Left lobe of liver (tissue), 2 donors: Measurements from ENCODE around the gene FFAR1. TPM values are rescaled to one million over a fixed set of nuclear protein-coding genes. Genes with fewer than 3 reads are reported as not detected.

ENCODE experiments used
- ATAC-seq: fragments of 200-7000 bp; cut with Tn5 transposase; one replicate; pipeline ENCODE4 v1.9.1; 2020; ENCODE audit warnings: mild to moderate bottlenecking, moderate library complexity
- DNase-seq: peaks from one replicate; pipeline ENCODE4 v3.0.0-alpha.2; 2020; ENCODE audit warnings: low spot score
- total RNA-seq: library from RNA; stranded (reverse); gene quantifications from one replicate; pipeline ENCODE4 v1.2.1, GENCODE V29; 2021
- donor health status: DM: no; HTN: no; CAD: no; lungs with moderate emphysema.
- donor health status: DM: no; HTN: yes; CAD: no.

Gene FFAR1
- total RNA-seq, 1 donor from 2014 or later, result not detected

- DNase-seq (no peak), ATAC-seq (no peak)
These were observed 32.7 kb upstream of the FFAR1 start for GRCh38 chr19:35314858-35315470.

GRCh38 chr19:35315883-35316282 is 31.8 kb upstream of the FFAR1 start:
- ATAC-seq (no peak), DNase-seq (no peak)

- ATAC-seq (peak; percentile 62), DNase-seq (no peak)
These were observed 31.1 kb upstream of the FFAR1 start for GRCh38 chr19:35316560-35316959.

GRCh38 chr19:35317464-35318043 is 30.1 kb upstream of the FFAR1 start:
- no peak for DNase-seq

GRCh38 chr19:35318679-35319448 is 28.8 kb upstream of the FFAR1 start:
- ATAC-seq, result peak; percentile 62
- peak; percentile 61 for DNase-seq

More at GRCh38 chr19:35317464-35318043, 30.1 kb upstream of the FFAR1 start:
- ATAC-seq, result peak; percentile 20

GRCh38 chr19:35320065-35320713 is 27.5 kb upstream of the FFAR1 start:
- peak; percentile 45 for ATAC-seq
- DNase-seq, result no peak

- ATAC-seq (no peak), DNase-seq (no peak)
These were observed 26.4 kb upstream of the FFAR1 start for GRCh38 chr19:35321291-35321690.

GRCh38 chr19:35322014-35322413 is 25.7 kb upstream of the FFAR1 start:
- DNase-seq (no peak), ATAC-seq (no peak)

- DNase-seq (no peak), ATAC-seq (no peak)
These were observed 20.1 kb upstream of the FFAR1 start for GRCh38 chr19:35327642-35328041.

- DNase-seq (no peak), ATAC-seq (no peak)
These were observed 18.8 kb upstream of the FFAR1 start, which contains the start of gene CD22 for GRCh38 chr19:35328851-35329285. Gene CD22 (plus strand): TSS chr19:35329187. CDS start chr19:35332041, 2,854 bp downstream.

GRCh38 chr19:35329323-35329722 is 18.4 kb upstream of the FFAR1 start:
- ATAC-seq (no peak), DNase-seq (no peak)

GRCh38 chr19:35330475-35330874 is 17.2 kb upstream of the FFAR1 start:
- no peak for DNase-seq
- ATAC-seq, result no peak

- no peak for DNase-seq
These were observed 16.0 kb upstream of the FFAR1 start for GRCh38 chr19:35331551-35332214.

GRCh38 chr19:35332817-35333216 is 14.9 kb upstream of the FFAR1 start:
- ATAC-seq (no peak), DNase-seq (no peak)

More at GRCh38 chr19:35331551-35332214, 16.0 kb upstream of the FFAR1 start:
- ATAC-seq, result no peak

GRCh38 chr19:35334144-35334753 is 13.5 kb upstream of the FFAR1 start:
- DNase-seq (no peak), ATAC-seq (no peak)

- no peak for DNase-seq
- ATAC-seq, result no peak
These were observed 11.3 kb upstream of the FFAR1 start for GRCh38 chr19:35336166-35336955.

GRCh38 chr19:35337097-35337983 is 10.4 kb upstream of the FFAR1 start:
- no peak for ATAC-seq
- no peak for DNase-seq

GRCh38 chr19:35337984-35338296 is 9.8 kb upstream of the FFAR1 start:
- DNase-seq, result no peak
- ATAC-seq, result no peak

GRCh38 chr19:35340431-35340830 is 7.3 kb upstream of the FFAR1 start:
- DNase-seq, result no peak

More at GRCh38 chr19:35340431-35340830, 7.3 kb upstream of the FFAR1 start:
- no peak for ATAC-seq
